Measurements from ENCODE around the gene VEZT.

The VEZT gene

GRCh38 chr12:95201056-95201670, 16.4 kb upstream of the VEZT start:
- DNase-seq: peak; percentile 11

DNA sequence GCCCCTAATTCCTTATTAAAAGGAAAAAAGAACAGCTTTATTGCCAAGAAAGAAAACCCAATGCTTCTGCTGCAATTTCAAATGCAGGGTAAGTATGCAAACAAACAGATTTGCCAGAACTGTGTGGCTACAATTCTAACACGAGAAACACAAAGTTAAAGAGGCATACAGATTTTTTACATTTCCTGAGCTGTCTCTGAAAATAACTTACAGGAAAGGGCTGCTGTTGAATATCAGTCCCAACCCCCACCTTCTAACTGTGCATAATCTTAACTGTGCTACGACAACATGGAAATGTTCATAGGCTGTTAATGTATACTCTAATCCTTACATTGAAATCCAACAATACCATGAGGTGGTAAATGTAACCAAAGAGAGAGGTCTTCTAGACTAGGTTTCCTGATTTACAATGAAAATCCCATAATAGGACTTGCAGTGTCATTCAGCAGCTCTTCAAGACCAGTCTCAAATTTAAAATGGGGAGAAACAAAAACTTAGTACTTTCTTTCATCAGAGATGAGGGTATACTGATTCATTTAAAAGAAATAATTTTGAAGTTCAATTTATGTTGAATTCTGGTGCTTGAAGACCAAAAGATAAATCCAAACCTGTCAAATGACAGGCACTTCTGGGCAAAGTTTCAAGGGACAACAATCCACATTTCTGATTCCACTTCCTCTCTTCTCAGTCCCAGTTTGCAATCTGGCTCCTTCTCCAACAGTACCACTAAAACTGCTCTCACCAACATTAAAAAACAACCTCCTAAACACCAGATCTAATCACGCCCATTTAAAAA, 14.7 kb upstream of the VEZT start:
- no peak for DNase-seq

DNA sequence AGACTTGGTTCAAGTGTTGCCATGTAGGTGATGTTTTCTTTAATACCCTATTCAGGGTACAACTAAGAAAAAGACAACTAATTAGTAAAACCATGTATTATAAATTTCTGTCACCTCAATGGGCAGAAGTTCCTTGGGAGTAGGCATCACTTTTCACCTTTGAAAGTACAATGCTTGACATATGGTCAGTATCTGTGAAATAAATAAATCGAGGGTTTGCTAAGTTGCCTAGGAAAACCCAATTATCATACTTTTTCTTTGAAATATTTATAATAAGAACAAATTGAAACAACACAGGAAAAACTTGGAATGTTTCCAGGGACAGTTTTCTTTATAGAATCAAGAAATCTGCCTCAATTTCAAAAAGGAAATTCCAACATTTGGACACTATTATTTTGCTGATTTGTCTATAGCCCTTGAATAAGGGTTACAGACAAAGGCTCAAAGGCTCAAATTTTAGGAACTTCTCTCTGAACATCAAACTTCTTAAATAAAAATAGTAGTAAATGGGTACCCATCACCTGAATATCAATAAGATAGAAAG, 14.0 kb upstream of the VEZT start:
- no peak for DNase-seq

DNA sequence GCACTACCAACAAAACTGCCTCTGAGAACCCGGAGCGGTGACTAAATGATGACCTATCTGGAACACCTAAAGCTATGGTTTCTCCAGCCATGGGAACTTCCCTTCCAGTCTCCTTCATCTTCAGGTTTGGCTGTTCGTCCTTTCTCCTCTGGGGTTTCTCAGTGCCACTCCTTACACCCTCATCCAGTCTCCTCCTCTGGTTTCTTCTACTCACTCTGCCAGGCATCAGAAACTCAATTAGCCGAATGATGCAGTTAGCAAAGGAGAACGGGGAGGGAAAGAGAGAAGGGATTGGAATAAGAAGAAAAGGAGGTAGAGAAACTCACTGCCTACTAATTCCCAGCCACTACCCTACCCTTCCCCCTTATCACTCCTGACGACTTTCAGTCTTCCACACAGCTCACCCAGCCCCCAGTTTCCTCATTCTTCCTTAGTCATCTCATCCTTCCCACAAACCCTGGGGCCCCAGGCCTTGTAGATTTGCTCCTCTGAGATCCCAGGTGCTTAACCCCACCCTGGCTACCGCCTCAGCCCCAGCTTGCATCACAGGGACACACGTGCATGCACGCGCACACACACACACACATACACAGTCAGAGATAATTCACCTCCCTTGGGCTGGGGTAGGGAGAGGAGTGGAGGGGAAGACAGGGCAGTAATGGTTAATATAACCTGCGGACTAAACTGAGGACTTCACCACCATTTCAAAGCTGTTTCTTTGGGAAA, 13.3 kb upstream of the VEZT start:
- no peak for DNase-seq

DNA sequence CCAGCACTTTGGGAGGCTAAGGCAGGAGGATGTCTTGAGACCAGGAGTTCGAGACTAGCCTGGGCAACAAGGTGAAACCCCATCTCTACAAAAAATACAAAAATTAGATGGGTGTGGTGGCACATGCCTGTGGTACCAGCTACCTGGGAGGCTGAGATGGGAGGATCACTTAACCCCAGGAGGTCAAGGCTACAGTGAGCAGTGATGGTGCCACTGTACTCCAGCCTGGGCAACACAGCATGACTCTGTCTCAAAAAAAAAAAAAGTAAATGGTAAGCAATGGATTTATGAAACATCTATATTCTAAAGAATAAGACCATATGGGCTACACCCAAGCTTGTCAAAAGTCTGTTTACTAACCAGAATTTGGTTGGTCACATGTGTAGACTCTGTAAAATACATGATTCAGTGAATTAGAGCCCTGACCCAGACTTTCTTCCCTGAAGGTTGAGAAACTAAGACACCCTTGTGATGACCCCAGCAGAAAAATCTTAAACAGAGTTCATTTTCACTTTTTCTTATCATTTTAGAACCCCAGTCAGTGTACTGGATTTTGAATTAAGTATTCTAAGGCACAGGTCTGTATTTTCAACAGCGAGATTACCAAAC, 12.5 kb upstream of the VEZT start:
- DNase-seq: no peak

DNA sequence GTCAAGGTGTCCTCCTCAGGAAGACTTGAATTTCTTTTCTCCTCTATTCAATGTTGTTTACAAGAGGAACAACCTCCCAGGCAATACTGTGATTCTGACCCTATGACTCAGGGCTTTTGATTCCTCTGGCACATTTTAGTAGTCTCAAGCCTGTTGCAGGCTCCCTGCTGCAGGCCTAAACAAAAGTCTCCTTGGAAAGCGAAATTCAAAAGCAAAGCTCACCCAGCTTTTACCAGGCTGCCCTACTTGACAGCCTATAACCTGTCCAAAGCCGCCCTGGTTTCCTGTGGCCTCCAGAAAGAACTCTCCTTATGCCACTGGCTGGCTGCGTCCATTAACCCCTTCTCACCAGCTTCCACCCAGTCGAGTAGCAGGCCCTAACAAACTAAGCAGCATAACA, 11.9 kb upstream of the VEZT start:
- no peak for DNase-seq

GRCh38 chr12:95206916-95207315, 10.7 kb upstream of the VEZT start:
- no peak for DNase-seq

GRCh38 chr12:95207407-95207806, 10.2 kb upstream of the VEZT start:
- DNase-seq: no peak

- peak; percentile 46 for DNase-seq
Measured at GRCh38 chr12:95208678-95209077, 8.9 kb upstream of the VEZT start.

DNA sequence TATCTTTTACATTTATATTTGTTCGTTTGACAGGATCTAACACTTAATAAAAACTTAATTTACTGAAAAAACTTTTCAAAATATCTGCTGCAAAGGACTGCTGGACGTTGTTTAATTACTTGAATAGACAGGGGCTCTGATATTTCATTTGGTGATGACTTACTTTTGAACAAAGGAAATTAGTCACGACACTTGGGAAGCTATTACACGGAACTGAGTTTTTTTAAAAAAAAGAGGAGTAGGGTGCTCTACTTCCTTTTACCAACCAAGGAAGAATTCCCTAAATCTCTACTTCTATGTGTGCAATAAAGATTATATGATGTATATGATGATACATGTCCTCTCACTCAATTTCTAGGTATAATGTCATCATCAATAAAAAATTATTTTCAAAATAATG, 5.0 kb upstream of the VEZT start:
- DNase-seq: no peak

- DNase-seq: no peak
Measured at GRCh38 chr12:95213119-95213518, 4.5 kb upstream of the VEZT start.

GRCh38 chr12:95213928-95214327, 3.7 kb upstream of the VEZT start:
- DNase-seq: no peak

DNA sequence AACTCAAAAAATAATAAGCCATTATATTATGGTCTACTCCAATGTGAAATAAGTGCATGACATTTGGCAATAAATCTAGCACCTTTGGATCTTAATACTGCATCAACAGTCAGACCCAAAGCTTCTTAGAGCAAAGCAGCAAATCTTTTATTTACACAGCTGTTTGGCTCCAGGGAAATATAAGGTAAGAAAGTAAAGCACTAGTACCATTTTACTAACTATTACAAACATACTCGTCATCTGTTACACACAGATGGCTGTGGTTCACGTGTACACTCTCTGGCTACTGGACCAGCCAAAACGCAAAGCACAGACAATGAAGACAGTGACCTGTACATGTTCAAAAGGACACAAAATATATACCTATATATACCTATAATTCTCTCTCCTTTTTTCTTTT, 3.1 kb upstream of the VEZT start:
- DNase-seq: peak; percentile 8

- peak; percentile 11 for DNase-seq
Measured at GRCh38 chr12:95215949-95216348, 1.7 kb upstream of the VEZT start.

DNA sequence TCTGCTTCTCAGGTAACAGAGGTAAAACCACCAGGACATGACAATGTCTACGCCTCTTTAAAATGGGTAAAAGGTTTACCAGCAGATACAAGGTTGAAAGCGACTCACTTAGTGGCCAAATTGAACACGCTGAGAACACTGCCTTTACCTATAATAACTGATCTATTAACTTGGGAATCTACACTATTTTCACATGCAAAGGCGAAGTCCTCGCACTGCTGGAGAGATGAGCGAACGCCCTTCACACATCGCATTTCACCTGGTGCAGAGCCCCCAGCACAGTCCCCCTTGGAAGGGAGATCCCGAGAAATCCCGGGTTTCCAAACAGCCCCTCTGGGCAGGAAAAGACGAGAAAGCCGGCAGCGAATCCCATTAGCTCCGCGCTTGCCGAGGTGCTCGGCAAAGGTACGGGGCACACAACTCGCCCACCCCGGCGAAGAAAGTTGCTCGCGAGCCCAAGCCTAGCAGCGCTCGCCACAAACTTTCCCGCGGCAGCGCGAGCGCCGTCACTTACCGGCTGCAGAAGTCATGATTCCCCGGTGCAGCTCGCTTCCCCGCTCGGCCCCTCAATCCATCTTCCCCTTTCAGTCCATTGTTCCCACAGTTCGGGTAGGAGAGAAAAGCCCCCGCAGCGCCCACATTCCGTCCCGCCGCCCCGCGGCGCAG, 763 bp upstream of the VEZT start:
- peak; percentile 87 for DNase-seq

GRCh38 chr12:95218150-95219133, 835 bp downstream of the VEZT start:
- peak; percentile 84 for DNase-seq

- DNase-seq: no peak
Measured at GRCh38 chr12:95220190-95220589, 2.6 kb downstream of the VEZT start.

GRCh38 chr12:95220726-95221125, 3.1 kb downstream of the VEZT start:
- no peak for DNase-seq

- DNase-seq: no peak
Measured at GRCh38 chr12:95224202-95225170, 6.9 kb downstream of the VEZT start.

GRCh38 chr12:95225645-95226212, 8.1 kb downstream of the VEZT start:
- DNase-seq: no peak

Measured in NCI-H526 treated with DMSO at 0.1 percent for 48 hours (cell line).